Ishikawa (cell line): ENCODE results near the gene FBXL19.

ENCODE experiments used
- CEBPB ChIP-seq: IDR thresholded peaks from 2 replicates; pipeline ENCODE4 v1.6.1; 2012
- CREB1 ChIP-seq: IDR thresholded peaks from 2 replicates; pipeline ENCODE4 v1.6.1; 2012; ENCODE audit warnings: low read depth
- EGR1 ChIP-seq: IDR thresholded peaks from 2 replicates; pipeline ENCODE4 v1.6.1; 2012
- EP300 ChIP-seq: IDR thresholded peaks from 2 replicates; pipeline ENCODE4 v1.6.1; 2012; ENCODE audit warnings: borderline replicate concordance
- FOXM1 ChIP-seq: IDR thresholded peaks from 2 replicates; pipeline ENCODE4 v1.6.1; 2012; ENCODE audit warnings: low read depth, borderline replicate concordance
- NFIC ChIP-seq: IDR thresholded peaks from 2 replicates; pipeline ENCODE4 v1.6.1; 2012
- RAD21 ChIP-seq: IDR thresholded peaks from 2 replicates; pipeline ENCODE4 v1.6.1; 2012; ENCODE audit warnings: low read depth
- REST ChIP-seq: IDR thresholded peaks from 2 replicates; pipeline ENCODE4 v1.6.1; 2012; ENCODE audit warnings: low read depth, mild to moderate bottlenecking
- TAF1 ChIP-seq: IDR thresholded peaks from 2 replicates; pipeline ENCODE4 v1.6.1; 2012; ENCODE audit warnings: low read depth, mild to moderate bottlenecking
- TCF12 ChIP-seq: IDR thresholded peaks from 2 replicates; pipeline ENCODE4 v1.6.1; 2012; ENCODE audit warnings: low read depth
- TEAD4 ChIP-seq: IDR thresholded peaks from 2 replicates; pipeline ENCODE4 v1.6.1; 2012
- YY1 ChIP-seq: IDR thresholded peaks from 2 replicates; pipeline ENCODE4 v1.6.1; 2012; ENCODE audit warnings: low read depth
- ZBTB7A ChIP-seq: IDR thresholded peaks from 2 replicates; pipeline ENCODE4 v1.6.1; 2012; ENCODE audit warnings: low read depth
- TF ChIP-seq, protein P1 (sequence below): IDR thresholded peaks from 2 replicates; pipeline ENCODE4 v1.6.1; 2012
- TF ChIP-seq, protein P2 (sequence below): IDR thresholded peaks from 2 replicates; pipeline ENCODE4 v1.6.1; 2012

FBXL19 gene

GRCh38 chr16:30980023-30980371 is 56.6 kb downstream of the FBXL19 start:
- TF ChIP-seq CREB1 (no peak), TEAD4 (no peak), YY1 (no peak), CEBPB (no peak), FOXM1 (no peak), TCF12 (no peak), EGR1 (no peak), EP300 (no peak), REST (no peak), RAD21 (no peak), ZBTB7A (no peak), TAF1 (no peak), NFIC (no peak)
- TF ChIP-seq, protein P1, sequence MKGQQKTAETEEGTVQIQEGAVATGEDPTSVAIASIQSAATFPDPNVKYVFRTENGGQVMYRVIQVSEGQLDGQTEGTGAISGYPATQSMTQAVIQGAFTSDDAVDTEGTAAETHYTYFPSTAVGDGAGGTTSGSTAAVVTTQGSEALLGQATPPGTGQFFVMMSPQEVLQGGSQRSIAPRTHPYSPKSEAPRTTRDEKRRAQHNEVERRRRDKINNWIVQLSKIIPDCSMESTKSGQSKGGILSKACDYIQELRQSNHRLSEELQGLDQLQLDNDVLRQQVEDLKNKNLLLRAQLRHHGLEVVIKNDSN, result no peak
- TF ChIP-seq, protein P2, sequence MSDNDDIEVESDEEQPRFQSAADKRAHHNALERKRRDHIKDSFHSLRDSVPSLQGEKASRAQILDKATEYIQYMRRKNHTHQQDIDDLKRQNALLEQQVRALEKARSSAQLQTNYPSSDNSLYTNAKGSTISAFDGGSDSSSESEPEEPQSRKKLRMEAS, result no peak

GRCh38 chr16:30980434-30980833 is 57.1 kb downstream of the FBXL19 start:
- TF ChIP-seq YY1, result no peak
- no peak for TF ChIP-seq CREB1
- TF ChIP-seq, protein P2, result no peak
- no peak for TF ChIP-seq TEAD4
- no peak for TF ChIP-seq RAD21

GRCh38 chr16:30980959-30981358 is 57.6 kb downstream of the FBXL19 start:
- TF ChIP-seq, protein P2, result no peak
- no peak for TF ChIP-seq RAD21
- no peak for TF ChIP-seq CREB1
- TF ChIP-seq TAF1, result no peak
- TF ChIP-seq TEAD4, result no peak
- TF ChIP-seq, protein P1, result no peak
- no peak for TF ChIP-seq NFIC
- TF ChIP-seq TCF12, result no peak
- no peak for TF ChIP-seq ZBTB7A
- TF ChIP-seq EP300, result no peak
- no peak for TF ChIP-seq CEBPB
- no peak for TF ChIP-seq YY1
- no peak for TF ChIP-seq REST
- TF ChIP-seq EGR1, result no peak
- no peak for TF ChIP-seq FOXM1

DNA sequence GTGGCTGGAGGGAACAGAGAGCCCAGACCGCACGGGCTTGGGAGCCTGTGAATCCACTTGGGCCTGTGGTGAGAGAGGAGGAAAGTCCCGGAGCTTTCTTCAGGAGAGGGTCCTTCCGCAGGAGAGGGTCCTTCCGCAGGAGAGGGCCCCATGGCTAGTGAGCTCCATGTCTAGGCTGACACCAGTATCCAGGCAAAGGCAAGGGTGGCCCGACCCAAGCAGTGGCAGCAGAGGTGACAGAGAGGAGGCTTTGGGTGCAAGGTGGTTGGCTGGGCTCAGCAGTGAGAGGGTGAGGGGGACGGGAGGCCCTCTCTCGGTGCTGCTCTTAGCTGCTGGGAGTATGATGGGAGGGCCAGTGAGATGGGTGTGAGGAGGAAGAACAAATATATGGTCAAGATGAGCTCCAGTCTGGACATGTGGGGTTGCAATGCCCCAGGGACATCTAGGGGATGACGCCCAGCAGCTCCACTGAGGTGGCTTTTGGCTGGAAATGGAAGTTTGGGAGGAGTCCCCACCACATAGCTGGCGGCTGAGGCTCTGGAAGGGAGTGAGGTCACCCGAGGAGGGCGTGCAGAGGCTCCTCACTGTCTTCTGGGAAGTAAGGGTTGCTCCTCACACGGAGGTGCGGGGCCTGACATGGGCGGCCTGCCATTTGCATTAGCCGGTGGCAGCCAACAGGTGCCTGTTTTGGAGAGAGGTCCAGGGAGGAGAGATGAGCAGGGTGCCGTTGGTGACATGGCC is 59.3 kb downstream of the FBXL19 start:
- TF ChIP-seq RAD21, result no peak
- no peak for TF ChIP-seq FOXM1
- TF ChIP-seq, protein P2, result no peak
- no peak for TF ChIP-seq EP300
- no peak for TF ChIP-seq CEBPB
- no peak for TF ChIP-seq EGR1
- no peak for TF ChIP-seq CREB1
- TF ChIP-seq, protein P1, result no peak
- TF ChIP-seq NFIC, result no peak
